GM19240 (cell line): Measurements from ENCODE around the gene DECR2.
A peak's percentile ranks its signal among the peaks of the same experiment; 100 is the strongest.

ENCODE experiments used
- DNase-seq: peaks from one replicate; pipeline ENCODE4 v3.0.0; 2011; ENCODE audit warnings: low spot score; ENCODE audit not compliant: insufficient read length

DECR2 gene

GRCh38 chr16:441447-441846, 39.8 kb downstream of the DECR2 start:
- DNase-seq: no peak

- no peak for DNase-seq
Measured at GRCh38 chr16:442976-443375, 41.3 kb downstream of the DECR2 start.

GRCh38 chr16:444027-444426, 42.3 kb downstream of the DECR2 start:
- DNase-seq: no peak

GRCh38 chr16:445566-445965, 43.9 kb downstream of the DECR2 start:
- DNase-seq: no peak

- peak; percentile 36 for DNase-seq
Measured at GRCh38 chr16:450385-450784, 48.7 kb downstream of the DECR2 start.

- DNase-seq: no peak
Measured at GRCh38 chr16:450785-451512, 49.3 kb downstream of the DECR2 start.

GRCh38 chr16:454397-454940, 52.8 kb downstream of the DECR2 start:
- no peak for DNase-seq

GRCh38 chr16:455453-455852, 53.8 kb downstream of the DECR2 start:
- DNase-seq: no peak

GRCh38 chr16:456891-457483, 55.3 kb downstream of the DECR2 start:
- DNase-seq: no peak

- no peak for DNase-seq
Measured at GRCh38 chr16:457732-458400, 56.2 kb downstream of the DECR2 start.

GRCh38 chr16:459761-460160, 58.1 kb downstream of the DECR2 start:
- no peak for DNase-seq

GRCh38 chr16:460787-461186, 59.1 kb downstream of the DECR2 start:
- DNase-seq: no peak
